LNCaP clone FGC (cell line): Measurements from ENCODE around the gene DTD2.

Experiments used
- DNase-seq: peaks from one replicate; pipeline ENCODE4 v3.0.0-alpha.2; 2011; ENCODE audit warnings: low read depth
- H3K4me3 ChIP-seq: 2 replicates; pipeline ENCODE4 v1.5.1; 2011; ENCODE audit warnings: mild to moderate bottlenecking, low read depth, low read length, control low read depth
- CTCF ChIP-seq: IDR thresholded peaks from 2 replicates; pipeline ENCODE4 v1.5.1; 2012; ENCODE audit warnings: mild to moderate bottlenecking; ENCODE audit not compliant: control insufficient read depth, insufficient read depth; ENCODE audit errors: extremely low read depth

Gene DTD2

GRCh38 chr14:31419179-31419966 is 37.9 kb downstream of the DTD2 start:
- no peak for TF ChIP-seq CTCF
- no peak for DNase-seq
- peak overlapping the region; percentile 99 for H3K4me3 ChIP-seq

- peak overlapping the region; percentile 99 for H3K4me3 ChIP-seq
- no peak for TF ChIP-seq CTCF
- DNase-seq = no peak
Measured at GRCh38 chr14:31418440-31418839, 38.9 kb downstream of the DTD2 start.

GRCh38 chr14:31414190-31414833 is 43.0 kb downstream of the DTD2 start:
- no peak overlapping the region for H3K4me3 ChIP-seq
- TF ChIP-seq CTCF = no peak
- no peak for DNase-seq

GRCh38 chr14:31411218-31411727 is 46.0 kb downstream of the DTD2 start:
- no peak overlapping the region for H3K4me3 ChIP-seq
- DNase-seq = no peak
- no peak for TF ChIP-seq CTCF

GRCh38 chr14:31410048-31410650 is 47.2 kb downstream of the DTD2 start:
- DNase-seq = no peak
- no peak overlapping the region for H3K4me3 ChIP-seq
- no peak for TF ChIP-seq CTCF

- DNase-seq = no peak
- TF ChIP-seq CTCF = no peak
- H3K4me3 ChIP-seq = no peak overlapping the region
Measured at GRCh38 chr14:31408421-31408820, 48.9 kb downstream of the DTD2 start.
